Loucy (cell line): ENCODE measurements around the gene DMXL1.

Source experiments
- H2AFZ ChIP-seq: fragments of 200-600 bp; sonication (generic); 2 replicates; pipeline ENCODE4 v1.6.0; 2016; ENCODE audit warnings: antibody characterized with exemption, mild to moderate bottlenecking, low read length, moderate library complexity
- H3F3A ChIP-seq: fragments of 200-600 bp; 2 replicates; pipeline ENCODE4 v1.6.0; 2016; ENCODE audit warnings: antibody characterized with exemption, low read depth, mild to moderate bottlenecking
- H3K27me3 ChIP-seq: fragments of 200-600 bp; sonication (generic); 2 replicates; pipeline ENCODE4 v1.6.1; 2014; ENCODE audit warnings: low read length, mild to moderate bottlenecking; ENCODE audit not compliant: insufficient read depth, poor library complexity, severe bottlenecking
- H3K36me3 ChIP-seq: fragments of 200-600 bp; sonication (generic); 2 replicates; pipeline ENCODE4 v1.6.1; 2016; ENCODE audit warnings: low read length; ENCODE audit not compliant: insufficient read depth
- H3K4me1 ChIP-seq: fragments of 200-600 bp; sonication (generic); 2 replicates; pipeline ENCODE4 v1.5.1; 2014; ENCODE audit warnings: low read length, mild to moderate bottlenecking; ENCODE audit not compliant: insufficient read depth, poor library complexity, severe bottlenecking
- H3K4me2 ChIP-seq: fragments of 200-600 bp; sonication (generic); 2 replicates; pipeline ENCODE4 v1.6.0; 2014; ENCODE audit warnings: antibody characterized with exemption, low read length, low read depth, mild to moderate bottlenecking; ENCODE audit not compliant: poor library complexity, severe bottlenecking
- H3K4me3 ChIP-seq: fragments of 200-600 bp; sonication (generic); 2 replicates; pipeline ENCODE4 v1.5.1; 2014; ENCODE audit warnings: low read length, mild to moderate bottlenecking, mixed read lengths; ENCODE audit not compliant: poor library complexity, severe bottlenecking
- H3K79me2 ChIP-seq: fragments of 200-600 bp; sonication (generic); 2 replicates; pipeline ENCODE4 v1.6.1; 2014; ENCODE audit warnings: low read length; ENCODE audit not compliant: insufficient read depth
- H3K9ac ChIP-seq: fragments of 200-600 bp; sonication (generic); 2 replicates; pipeline ENCODE4 v1.6.0; 2014; ENCODE audit warnings: mild to moderate bottlenecking, low read depth, low read length, moderate library complexity; ENCODE audit not compliant: poor library complexity, severe bottlenecking
- H3K9me2 ChIP-seq: fragments of 200-600 bp; sonication (generic); replicated peaks from 2 replicates; pipeline ENCODE4 v1.6.1; 2016; ENCODE audit warnings: low read depth, low read length, mixed read lengths
- H3K9me3 ChIP-seq: fragments of 200-600 bp; sonication (generic); 2 replicates; pipeline ENCODE4 v1.6.1; 2014; ENCODE audit warnings: mild to moderate bottlenecking, antibody characterized with exemption, low read length, low read depth; ENCODE audit not compliant: insufficient read depth
- H4K20me1 ChIP-seq: fragments of 200-600 bp; sonication (generic); 2 replicates; pipeline ENCODE4 v1.6.0; 2014; ENCODE audit warnings: antibody characterized with exemption, low read length, mild to moderate bottlenecking; ENCODE audit not compliant: insufficient read depth, poor library complexity, severe bottlenecking
- EZH2phosphoT487 ChIP-seq: fragments of 200-600 bp; IDR thresholded peaks from 2 replicates; pipeline ENCODE4 v1.6.1; 2018; ENCODE audit warnings: antibody characterized with exemption, mild to moderate bottlenecking, moderate library complexity, borderline replicate concordance
- TF ChIP-seq, protein P1 (sequence below): fragments of 200-600 bp; sonication (generic); conservative IDR thresholded peaks from 2 replicates; pipeline ENCODE4 v1.5.1; 2014; ENCODE audit warnings: mild to moderate bottlenecking, antibody characterized with exemption, low read length

The DMXL1 gene

DNA sequence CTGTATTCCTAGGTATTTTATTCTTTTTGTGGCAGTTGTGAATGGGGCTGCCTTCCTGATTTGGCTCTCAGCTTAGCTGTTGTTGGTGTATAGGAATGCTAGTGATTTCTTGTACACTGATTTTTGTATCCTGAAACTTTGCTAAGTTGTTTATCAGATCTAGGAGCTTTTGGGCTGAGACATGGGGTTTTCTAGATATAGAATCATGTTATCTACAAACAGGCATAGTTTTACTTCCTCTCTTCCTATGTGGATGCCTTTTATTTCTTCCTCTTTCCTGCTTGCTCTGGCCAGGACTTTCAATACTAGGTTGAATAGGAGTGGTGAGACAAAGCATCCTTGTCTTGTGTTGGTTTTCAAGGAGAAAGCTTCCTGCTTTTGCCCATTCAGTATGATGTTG is 129.9 kb downstream of the DMXL1 start:
- Histone ChIP-seq H3K36me3 (peaks cover 11% of the 10 kb centered on the region; the same call in 1 of the 2 replicates), H3K9me3 (no peaks in the 10 kb centered on the region), H3K79me2 (no peaks in the 10 kb centered on the region), H3K4me3 (no peak overlapping the region), H4K20me1 (no peaks in the 10 kb centered on the region), H2AFZ (no peak overlapping the region), H3F3A (no peaks in the 10 kb centered on the region), H3K27me3 (no peaks in the 10 kb centered on the region), H3K9ac (no peak overlapping the region), H3K9me2 (no peaks in the 10 kb centered on the region), H3K4me2 (no peak overlapping the region), H3K4me1 (no peaks in the 10 kb centered on the region)
- TF ChIP-seq, protein P1, sequence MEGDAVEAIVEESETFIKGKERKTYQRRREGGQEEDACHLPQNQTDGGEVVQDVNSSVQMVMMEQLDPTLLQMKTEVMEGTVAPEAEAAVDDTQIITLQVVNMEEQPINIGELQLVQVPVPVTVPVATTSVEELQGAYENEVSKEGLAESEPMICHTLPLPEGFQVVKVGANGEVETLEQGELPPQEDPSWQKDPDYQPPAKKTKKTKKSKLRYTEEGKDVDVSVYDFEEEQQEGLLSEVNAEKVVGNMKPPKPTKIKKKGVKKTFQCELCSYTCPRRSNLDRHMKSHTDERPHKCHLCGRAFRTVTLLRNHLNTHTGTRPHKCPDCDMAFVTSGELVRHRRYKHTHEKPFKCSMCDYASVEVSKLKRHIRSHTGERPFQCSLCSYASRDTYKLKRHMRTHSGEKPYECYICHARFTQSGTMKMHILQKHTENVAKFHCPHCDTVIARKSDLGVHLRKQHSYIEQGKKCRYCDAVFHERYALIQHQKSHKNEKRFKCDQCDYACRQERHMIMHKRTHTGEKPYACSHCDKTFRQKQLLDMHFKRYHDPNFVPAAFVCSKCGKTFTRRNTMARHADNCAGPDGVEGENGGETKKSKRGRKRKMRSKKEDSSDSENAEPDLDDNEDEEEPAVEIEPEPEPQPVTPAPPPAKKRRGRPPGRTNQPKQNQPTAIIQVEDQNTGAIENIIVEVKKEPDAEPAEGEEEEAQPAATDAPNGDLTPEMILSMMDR, result no peak
- no peak for TF ChIP-seq EZH2phosphoT487

DNA sequence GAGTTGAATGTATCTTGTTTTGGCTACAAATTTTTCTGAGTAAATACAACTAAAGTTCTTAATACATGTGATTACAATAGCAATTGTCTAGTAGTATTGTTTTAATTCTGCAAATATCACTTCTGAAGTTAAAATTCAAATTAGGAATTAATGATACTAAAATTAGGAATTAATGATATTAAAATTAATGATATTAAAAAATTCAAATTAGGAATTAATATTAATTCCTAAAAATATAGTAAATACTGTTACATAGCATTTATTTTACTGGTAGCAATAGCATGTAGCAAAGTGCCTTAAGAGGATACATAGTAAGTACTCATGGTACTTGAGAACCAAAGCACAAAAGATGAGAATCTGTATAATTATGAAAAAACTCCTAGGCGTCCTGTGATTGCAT is 136.2 kb downstream of the DMXL1 start:
- Histone ChIP-seq H3K79me2 (no peaks in the 10 kb centered on the region), H3K9ac (no peak overlapping the region), H2AFZ (no peak overlapping the region), H3K9me3 (no peaks in the 10 kb centered on the region), H3K27me3 (no peaks in the 10 kb centered on the region), H4K20me1 (no peaks in the 10 kb centered on the region), H3K36me3 (no peaks in the 10 kb centered on the region), H3F3A (no peaks in the 10 kb centered on the region), H3K4me2 (no peak overlapping the region), H3K9me2 (no peaks in the 10 kb centered on the region), H3K4me1 (no peaks in the 10 kb centered on the region), H3K4me3 (no peak overlapping the region)
- no peak for TF ChIP-seq EZH2phosphoT487
- TF ChIP-seq, protein P1, result no peak

DNA sequence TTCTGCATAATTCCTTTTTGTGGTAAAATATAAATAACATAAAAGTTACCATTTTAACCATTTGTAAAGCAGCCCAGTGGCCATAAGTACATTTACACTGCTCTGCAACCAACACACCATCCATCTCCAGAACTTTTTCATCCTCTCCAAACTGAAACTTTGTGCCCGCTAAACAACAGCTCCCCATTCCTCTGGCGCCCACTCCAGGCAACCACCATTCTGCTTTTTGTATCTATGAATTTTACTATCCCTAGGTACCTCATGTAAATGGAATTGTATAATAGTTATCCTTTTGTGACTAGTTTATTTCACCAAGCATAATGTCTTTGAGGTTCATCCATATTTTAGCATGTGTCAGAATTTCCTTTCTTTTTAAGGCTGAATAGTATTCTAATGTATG is 141.1 kb downstream of the DMXL1 start:
- Histone ChIP-seq H3K9ac (no peak overlapping the region), H3K4me3 (no peak overlapping the region), H3K27me3 (no peaks in the 10 kb centered on the region), H3K4me2 (no peak overlapping the region), H2AFZ (no peak overlapping the region), H3K9me3 (no peaks in the 10 kb centered on the region), H3K4me1 (no peaks in the 10 kb centered on the region), H3F3A (no peaks in the 10 kb centered on the region), H3K9me2 (no peaks in the 10 kb centered on the region), H3K79me2 (no peaks in the 10 kb centered on the region), H3K36me3 (no peaks in the 10 kb centered on the region), H4K20me1 (no peaks in the 10 kb centered on the region)
- TF ChIP-seq EZH2phosphoT487, result no peak

DNA sequence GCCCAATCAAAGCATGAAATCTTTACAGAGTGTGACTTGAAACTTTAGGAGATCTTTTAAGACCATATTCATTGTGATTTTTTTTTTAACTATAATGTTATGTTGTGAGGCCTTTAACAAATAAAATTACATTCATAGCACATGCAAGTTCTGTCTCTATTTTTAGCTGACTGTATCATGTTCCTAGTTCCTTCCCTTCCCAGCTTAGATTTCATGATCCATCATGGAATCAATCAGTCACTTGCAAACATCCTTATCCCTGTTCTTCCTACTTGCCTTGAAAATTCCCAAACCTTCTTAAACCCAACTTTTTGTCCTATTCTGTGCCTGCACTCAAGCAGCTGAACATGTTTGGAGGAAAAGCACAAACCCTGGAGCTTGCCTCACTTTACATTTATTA is 141.8 kb downstream of the DMXL1 start:
- Histone ChIP-seq H3K79me2 (no peaks in the 10 kb centered on the region), H3K4me3 (no peak overlapping the region), H2AFZ (no peak overlapping the region), H3F3A (no peaks in the 10 kb centered on the region), H3K9ac (no peak overlapping the region), H3K27me3 (no peaks in the 10 kb centered on the region), H3K9me2 (no peaks in the 10 kb centered on the region), H3K36me3 (no peaks in the 10 kb centered on the region), H3K4me2 (no peak overlapping the region), H4K20me1 (no peaks in the 10 kb centered on the region), H3K9me3 (no peaks in the 10 kb centered on the region), H3K4me1 (no peaks in the 10 kb centered on the region)
- no peak for TF ChIP-seq EZH2phosphoT487
- TF ChIP-seq, protein P1, result no peak
